Measurements from ENCODE around the gene RCAN3. TPM values are rescaled to one million over a fixed set of nuclear protein-coding genes. Genes with fewer than 3 reads are reported as not detected.

Gene RCAN3
- total RNA-seq, 1 experiment from 2014 or later: 10.2 TPM

DNA sequence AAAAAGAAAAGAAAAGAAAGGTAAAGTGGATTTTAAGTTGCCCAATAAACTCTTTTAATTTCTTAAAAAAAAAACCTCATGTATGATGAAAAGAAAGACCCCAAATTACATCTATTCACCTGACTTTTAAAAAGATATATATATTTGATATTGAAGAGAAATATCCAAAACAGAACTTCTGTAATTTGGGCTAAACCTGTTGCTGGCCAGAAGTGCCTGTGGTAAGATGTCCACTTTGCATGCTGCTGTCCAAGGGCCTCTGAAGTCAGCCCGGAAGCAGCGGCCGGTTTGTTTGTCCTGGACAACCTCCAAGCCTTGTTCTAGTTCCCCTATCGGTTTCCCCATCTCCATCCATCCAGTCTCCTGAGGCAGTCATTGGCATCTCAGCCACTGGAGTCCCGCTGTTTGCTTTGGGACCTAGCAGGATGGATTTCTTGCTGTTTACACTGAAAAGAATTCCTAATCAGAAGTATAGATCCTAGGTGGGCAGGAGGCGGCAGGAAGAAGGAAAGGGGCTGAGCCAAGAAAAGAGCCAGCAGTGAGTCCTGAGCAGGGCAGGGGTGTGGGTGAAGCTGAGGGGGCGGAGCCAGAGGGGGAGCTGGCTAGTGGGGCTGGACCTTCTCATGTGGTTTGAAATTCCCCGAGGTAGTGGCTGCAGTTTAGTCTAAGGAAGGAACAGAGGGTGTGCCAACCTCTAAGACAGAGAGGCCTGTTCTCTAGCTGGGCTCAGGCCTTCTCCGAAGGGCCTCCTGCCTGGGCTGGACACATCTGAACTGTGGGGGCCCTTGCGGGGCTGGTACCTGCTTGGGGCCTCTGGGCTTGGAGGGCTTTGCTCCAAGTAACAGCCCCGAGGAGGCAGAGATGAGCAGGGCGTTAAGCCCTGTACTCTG lies 56.5 kb downstream of the RCAN3 start:
- no peaks in the 10 kb centered on the region for H3K9me3 ChIP-seq
- no peaks in the 10 kb centered on the region for H3K27me3 ChIP-seq (replicated peaks; ENCODE audit: control insufficient read depth, insufficient read depth, low read length)
- H3K36me3 ChIP-seq (ENCODE audit: control insufficient read depth, insufficient read depth, low read length): no peaks in the 10 kb centered on the region
- Mint-ChIP-seq H3K9me3 (ENCODE audit: unreplicated experiment) (no peaks in the 10 kb centered on the region), H3K4me1 (ENCODE audit: low read depth, unreplicated experiment) (peaks cover 5% of the 10 kb centered on the region), H3K36me3 (ENCODE audit: insufficient read depth, unreplicated experiment) (no peaks in the 10 kb centered on the region), H3K27ac (ENCODE audit: unreplicated experiment) (no peak overlapping the region), H3K27me3 (ENCODE audit: insufficient read depth, unreplicated experiment) (no peaks in the 10 kb centered on the region), H3K4me3 (ENCODE audit: unreplicated experiment) (no peak overlapping the region)
- intact Hi-C loops (cut with micrococcal nuclease; ENCODE audit: unreplicated experiment): loop anchor here (10.0 kb wide), 1 partner anchor 76 kb away; no protein-coding TSS in a partner anchor
- TF ChIP-seq CTCF (IDR thresholded peaks at IDR 0.05; ENCODE audit: insufficient read depth in 1 of 2, low read depth in 1 of 2, low read length in 1 of 2, severe bottlenecking in 1 of 2, unreplicated experiment in 1 of 2): no peak
- ChIA-PET POLR2A (no interaction called here), CTCF (no interaction called here)
- H3K4me1 ChIP-seq: no peaks in the 10 kb centered on the region
- H3K4me3 ChIP-seq (ENCODE audit: low read depth, low read length): no peak overlapping the region
- no TSS peak for BruUV-seq (replicated peaks)
- no peak for DNase-seq

GRCh38 chr1:24560361-24560760 lies 57.7 kb downstream of the RCAN3 start:
- BruUV-seq (replicated peaks): no TSS peak
- H3K4me1 ChIP-seq: no peaks in the 10 kb centered on the region
- ChIA-PET POLR2A (interaction anchor here (0.6 to 0.7 kb wide), 2 partner anchors 8 to 361 kb away, joined by 3 to 4 read pairs; no protein-coding TSS in a partner anchor), CTCF (no interaction called here)
- no peaks in the 10 kb centered on the region for H3K9me3 ChIP-seq
- intact Hi-C loops (cut with micrococcal nuclease; ENCODE audit: unreplicated experiment): no loop called here
- H3K27ac Mint-ChIP-seq (ENCODE audit: unreplicated experiment): no peak overlapping the region
- no peaks in the 10 kb centered on the region for H3K27me3 ChIP-seq (replicated peaks; ENCODE audit: control insufficient read depth, insufficient read depth, low read length)
- H3K4me3 Mint-ChIP-seq (ENCODE audit: unreplicated experiment): no peak overlapping the region
- H3K9me3 Mint-ChIP-seq (ENCODE audit: unreplicated experiment): no peaks in the 10 kb centered on the region
- H3K36me3 Mint-ChIP-seq (ENCODE audit: insufficient read depth, unreplicated experiment): no peaks in the 10 kb centered on the region
- H3K4me1 Mint-ChIP-seq (ENCODE audit: low read depth, unreplicated experiment): peaks cover 4% of the 10 kb centered on the region
- H3K4me3 ChIP-seq (ENCODE audit: low read depth, low read length): no peak overlapping the region
- no peak for DNase-seq
- TF ChIP-seq CTCF (IDR thresholded peaks at IDR 0.05; ENCODE audit: insufficient read depth in 1 of 2, low read depth in 1 of 2, low read length in 1 of 2, severe bottlenecking in 1 of 2, unreplicated experiment in 1 of 2): no peak
- no peaks in the 10 kb centered on the region for H3K27me3 Mint-ChIP-seq (ENCODE audit: insufficient read depth, unreplicated experiment)
- H3K36me3 ChIP-seq (ENCODE audit: control insufficient read depth, insufficient read depth, low read length): no peaks in the 10 kb centered on the region

DNA sequence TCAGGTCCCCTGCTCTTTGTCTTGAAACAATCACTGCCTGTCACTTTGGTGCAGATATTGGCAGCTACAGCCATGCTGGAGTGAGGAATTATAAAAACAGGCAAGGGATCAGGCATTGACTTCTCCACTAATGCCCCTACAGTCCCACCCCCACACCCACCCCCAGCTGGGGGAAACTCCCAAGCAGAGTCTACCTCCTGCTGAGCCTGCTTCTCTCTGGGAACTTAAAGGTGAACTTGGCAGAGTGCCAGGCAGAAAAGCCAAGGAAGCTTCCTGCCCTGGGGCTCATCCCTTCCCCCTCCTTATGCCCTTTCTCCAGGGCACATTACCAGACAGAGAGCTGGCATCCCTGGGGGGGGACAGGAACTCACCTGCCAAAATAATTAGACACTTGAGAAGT lies 60.0 kb downstream of the RCAN3 start:
- Mint-ChIP-seq H3K36me3 (ENCODE audit: insufficient read depth, unreplicated experiment) (no peaks in the 10 kb centered on the region), H3K9me3 (ENCODE audit: unreplicated experiment) (no peaks in the 10 kb centered on the region), H3K27ac (ENCODE audit: unreplicated experiment) (no peak overlapping the region), H3K4me3 (ENCODE audit: unreplicated experiment) (no peak overlapping the region), H3K4me1 (ENCODE audit: low read depth, unreplicated experiment) (no peaks in the 10 kb centered on the region), H3K27me3 (ENCODE audit: insufficient read depth, unreplicated experiment) (no peaks in the 10 kb centered on the region)
- CTCF ChIA-PET: interaction anchor here (1.1 kb wide), 1 partner anchor 25 kb away, joined by 3 read pairs; no protein-coding TSS in a partner anchor
- Histone ChIP-seq H3K9me3 (no peaks in the 10 kb centered on the region), H3K4me1 (0 out of 2 replicates have a peak, but pooled peaks cover 2% of the 10 kb centered on the region), H3K36me3 (ENCODE audit: control insufficient read depth, insufficient read depth, low read length) (no peaks in the 10 kb centered on the region), H3K27me3 (replicated peaks; ENCODE audit: control insufficient read depth, insufficient read depth, low read length) (no peaks in the 10 kb centered on the region), H3K4me3 (ENCODE audit: low read depth, low read length) (no peak overlapping the region)
- intact Hi-C loops (cut with micrococcal nuclease; ENCODE audit: unreplicated experiment): no loop called here
- POLR2A ChIA-PET: no interaction called here
- TF ChIP-seq CTCF (IDR thresholded peaks at IDR 0.05; ENCODE audit: insufficient read depth in 1 of 2, low read depth in 1 of 2, low read length in 1 of 2, severe bottlenecking in 1 of 2, unreplicated experiment in 1 of 2): no peak
- no TSS peak for BruUV-seq (replicated peaks)
- DNase-seq: no peak

Measured in Caco-2 (cell line).